HG02970 (cell line): ENCODE results near the gene NFIL3.
"Not testable (repeated sequence)": the region's sequence is repeated elsewhere in the genome, so short reads cannot be mapped to it uniquely, and the experiment has no call there.

Source experiments
- ATAC-seq: cut with Tn5 transposase; IDR thresholded peaks from one replicate; pipeline ENCODE4 v1.9.1; 2021; ENCODE audit warnings: mild to moderate bottlenecking, moderate library complexity, moderate number of reproducible peaks; ENCODE audit not compliant: unreplicated experiment, low FRiP score

The NFIL3 gene

GRCh38 chr9:91398926-91399325, 24.7 kb downstream of the NFIL3 start:
- ATAC-seq = no peak

- ATAC-seq = no peak
Measured at GRCh38 chr9:91395553-91396471, 27.8 kb downstream of the NFIL3 start.

DNA sequence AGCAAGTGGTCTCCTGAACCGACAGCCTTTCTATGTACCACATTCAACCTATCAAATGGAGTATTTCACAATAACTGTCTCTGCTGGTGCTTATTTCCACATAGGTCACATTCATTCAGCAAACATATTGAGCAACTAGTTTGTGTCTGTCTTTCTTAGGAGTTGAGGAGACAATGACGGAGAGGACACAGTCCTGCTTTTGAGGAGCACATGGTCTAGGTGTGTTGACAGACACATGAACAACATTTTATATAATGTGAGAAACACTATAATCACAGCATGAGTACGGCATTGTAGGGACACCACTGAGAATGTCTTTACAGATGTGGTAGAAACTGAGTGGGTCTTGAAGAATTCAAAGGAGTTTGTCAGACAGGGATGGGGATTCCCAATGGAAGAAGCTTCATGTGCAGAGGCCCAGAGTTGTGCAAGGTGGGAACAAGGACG, 28.5 kb downstream of the NFIL3 start:
- ATAC-seq = no peak

DNA sequence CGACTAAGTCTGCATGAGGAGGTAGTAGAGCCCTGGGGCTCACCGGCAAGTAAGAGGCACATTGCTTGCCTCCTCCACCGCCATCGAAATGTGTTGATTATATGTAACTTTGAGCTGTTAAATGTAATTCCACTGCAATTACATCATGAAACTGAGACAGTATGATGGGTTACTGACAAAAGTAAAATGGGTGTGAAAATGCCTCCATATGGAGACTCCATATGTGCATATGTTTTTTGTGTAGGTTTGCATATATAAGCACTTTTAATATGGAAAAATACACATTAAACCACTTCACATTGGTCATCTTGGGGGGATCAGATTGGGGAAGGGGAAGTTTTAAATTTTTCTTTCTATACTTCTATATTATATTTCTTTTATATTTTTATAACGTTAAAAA, 29.8 kb downstream of the NFIL3 start:
- ATAC-seq = no peak

DNA sequence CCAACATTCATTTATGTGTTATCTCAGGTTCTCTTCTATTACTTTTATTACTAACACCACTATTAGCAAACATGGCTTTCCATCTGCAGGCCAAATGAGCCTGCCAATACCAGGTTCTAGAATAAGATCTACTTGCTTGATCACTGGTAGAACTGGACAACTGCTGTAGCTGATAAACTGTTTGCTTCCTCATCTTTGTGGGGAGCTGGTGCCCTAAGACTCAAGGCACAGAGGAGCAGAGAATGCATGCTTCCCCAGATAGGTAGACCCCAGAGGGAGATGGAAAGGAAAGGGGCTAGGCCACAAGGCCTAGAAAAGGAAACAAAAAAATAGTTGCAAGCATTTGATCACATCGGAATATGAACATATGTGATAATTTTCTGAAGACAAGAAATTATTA, 31.2 kb downstream of the NFIL3 start:
- no peak for ATAC-seq

GRCh38 chr9:91391818-91392217, 31.8 kb downstream of the NFIL3 start:
- ATAC-seq = no peak

GRCh38 chr9:91391412-91391811, 32.2 kb downstream of the NFIL3 start:
- ATAC-seq = no peak

- ATAC-seq = not testable (repeated sequence)
Measured at GRCh38 chr9:91389686-91390085, 33.9 kb downstream of the NFIL3 start.

- ATAC-seq = no peak
Measured at GRCh38 chr9:91386765-91387164, 36.9 kb downstream of the NFIL3 start.

DNA sequence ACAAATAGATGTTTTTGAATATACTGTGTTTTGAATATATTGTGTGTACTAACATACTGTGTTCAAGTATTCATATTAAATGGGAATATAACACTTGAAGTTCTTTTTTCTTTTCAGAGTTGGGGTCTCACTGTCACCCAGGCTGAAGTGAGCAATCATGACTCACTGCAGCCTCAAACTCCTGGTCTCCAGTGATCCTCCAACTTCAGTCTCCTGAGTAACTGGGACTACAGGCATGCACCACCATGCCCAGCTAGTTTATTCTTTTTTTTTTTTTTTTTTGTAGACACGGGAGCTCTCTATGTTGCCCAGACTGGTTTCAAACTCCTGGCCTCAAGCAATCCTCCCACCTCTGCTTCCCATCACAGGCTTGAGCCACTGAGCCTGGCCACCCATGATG, 38.7 kb downstream of the NFIL3 start:
- ATAC-seq = no peak

- ATAC-seq = no peak
Measured at GRCh38 chr9:91383577-91383976, 40.1 kb downstream of the NFIL3 start.

DNA sequence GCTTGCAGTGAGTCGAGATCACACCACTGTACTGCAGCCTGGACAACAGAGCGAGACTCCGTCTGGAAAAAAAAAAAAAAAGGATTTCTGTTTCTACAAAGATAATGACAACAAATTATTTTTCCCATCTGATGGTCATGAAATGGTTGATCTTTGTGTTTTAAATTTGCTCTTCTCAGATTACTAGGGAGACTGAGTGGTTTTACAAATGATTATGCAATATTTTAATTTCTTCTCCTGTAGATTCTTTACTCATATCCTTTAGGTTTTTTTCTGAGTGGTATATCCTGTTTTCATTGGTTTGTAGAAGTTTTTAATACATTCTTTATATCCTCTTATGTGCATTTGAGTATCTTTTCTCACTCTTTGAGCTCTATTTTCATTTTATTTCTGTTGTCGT, 41.3 kb downstream of the NFIL3 start:
- no peak for ATAC-seq

DNA sequence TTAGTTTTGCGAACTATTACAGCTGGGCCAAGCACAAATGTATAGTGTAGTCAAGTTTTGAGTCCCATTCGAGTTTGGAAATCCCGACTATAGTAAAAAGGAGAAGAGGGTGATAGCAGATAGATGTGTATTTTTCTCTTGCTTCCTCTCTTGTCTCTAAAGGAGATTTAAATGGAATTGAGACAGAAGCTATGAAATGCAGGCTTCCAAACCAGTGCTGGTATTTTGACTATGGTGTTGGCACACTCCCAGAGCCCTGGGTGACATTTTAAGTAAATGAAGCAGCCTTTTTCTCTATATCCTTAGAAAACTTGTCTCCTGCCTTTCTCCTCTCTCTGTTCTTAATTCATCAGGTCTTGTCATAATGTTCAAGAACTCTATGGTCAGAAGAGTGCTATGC, 44.2 kb downstream of the NFIL3 start:
- no peak for ATAC-seq

DNA sequence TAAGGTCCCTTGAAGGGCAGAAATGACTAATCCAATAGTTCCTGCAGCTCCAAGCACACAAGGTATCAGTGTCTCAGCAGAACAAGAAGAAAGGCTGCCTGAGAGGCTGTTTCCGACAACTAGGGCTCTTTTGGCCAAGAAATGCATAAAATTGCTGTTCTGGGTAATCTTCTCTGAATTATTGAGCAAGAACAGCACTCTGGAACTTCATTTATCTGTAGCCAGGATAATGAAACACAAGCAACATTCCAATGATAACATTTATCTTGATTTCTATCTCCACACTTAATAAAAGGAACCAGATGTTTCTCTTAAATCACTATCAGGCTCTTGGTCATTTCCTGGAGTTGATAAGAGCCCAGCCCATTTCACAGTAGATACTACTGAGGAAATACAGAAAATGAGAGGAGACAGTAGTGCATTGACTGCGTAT, 44.9 kb downstream of the NFIL3 start:
- no peak for ATAC-seq

GRCh38 chr9:91378054-91378453, 45.6 kb downstream of the NFIL3 start:
- ATAC-seq = not testable (repeated sequence)

DNA sequence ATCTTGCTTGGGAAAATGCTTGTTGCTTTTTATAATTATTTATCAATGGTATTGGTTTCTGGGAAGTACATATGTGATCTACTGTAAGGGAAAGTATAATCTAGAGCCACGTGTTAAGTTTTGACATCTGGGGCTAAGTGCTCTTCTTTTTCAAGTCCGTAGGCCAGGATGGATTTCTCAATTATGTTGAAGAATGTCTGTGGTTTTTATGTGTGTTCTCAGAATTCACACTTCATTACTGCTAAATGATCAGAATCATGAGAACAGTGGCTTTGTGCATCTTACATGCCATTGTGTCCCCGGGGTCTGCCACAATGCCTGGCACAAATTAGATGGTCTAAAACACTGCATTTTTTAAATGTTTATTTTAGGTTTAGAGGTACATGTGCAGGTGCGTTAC, 47.4 kb downstream of the NFIL3 start:
- ATAC-seq = no peak

DNA sequence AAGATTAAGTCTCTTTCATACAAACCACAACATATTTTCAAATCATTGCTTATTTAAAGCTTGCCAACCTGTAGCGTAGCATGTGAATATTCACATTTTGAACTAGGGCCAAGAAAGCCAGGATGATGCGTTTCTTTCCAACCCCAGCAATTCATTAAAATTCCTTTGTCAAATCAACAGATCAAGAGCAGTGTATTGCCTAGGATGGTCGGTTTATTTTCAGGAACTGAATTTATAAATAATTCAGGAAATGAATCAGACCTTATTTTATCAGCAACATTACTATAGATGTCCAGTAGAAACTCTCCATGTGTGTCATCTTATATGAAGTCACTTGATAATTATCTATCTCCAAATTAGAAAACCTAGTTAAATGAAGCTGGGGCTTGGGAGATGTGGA, 48.7 kb downstream of the NFIL3 start:
- ATAC-seq = no peak

DNA sequence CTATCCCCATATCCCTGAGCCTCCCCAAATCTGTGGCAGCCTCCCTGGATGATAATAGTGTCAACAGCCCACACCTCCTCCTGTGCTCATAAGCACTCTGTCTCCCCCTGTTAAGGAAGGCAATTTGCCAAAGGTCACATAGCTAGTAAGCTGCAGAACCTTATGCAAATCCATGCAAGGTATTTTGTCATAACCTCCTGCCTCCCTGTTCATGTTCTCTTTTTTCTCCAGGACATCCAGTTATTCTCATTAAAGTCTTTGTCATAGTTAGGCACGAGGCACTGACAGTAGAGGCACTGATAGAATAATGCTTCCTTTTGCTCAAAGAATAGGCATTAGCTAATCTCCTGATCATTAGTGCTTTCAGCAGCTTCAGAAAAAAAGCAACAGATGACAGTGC, 51.7 kb downstream of the NFIL3 start:
- no peak for ATAC-seq

GRCh38 chr9:91370006-91370405, 53.6 kb downstream of the NFIL3 start:
- ATAC-seq = not testable (repeated sequence)

- ATAC-seq = no peak
Measured at GRCh38 chr9:91364702-91365101, 58.9 kb downstream of the NFIL3 start.

DNA sequence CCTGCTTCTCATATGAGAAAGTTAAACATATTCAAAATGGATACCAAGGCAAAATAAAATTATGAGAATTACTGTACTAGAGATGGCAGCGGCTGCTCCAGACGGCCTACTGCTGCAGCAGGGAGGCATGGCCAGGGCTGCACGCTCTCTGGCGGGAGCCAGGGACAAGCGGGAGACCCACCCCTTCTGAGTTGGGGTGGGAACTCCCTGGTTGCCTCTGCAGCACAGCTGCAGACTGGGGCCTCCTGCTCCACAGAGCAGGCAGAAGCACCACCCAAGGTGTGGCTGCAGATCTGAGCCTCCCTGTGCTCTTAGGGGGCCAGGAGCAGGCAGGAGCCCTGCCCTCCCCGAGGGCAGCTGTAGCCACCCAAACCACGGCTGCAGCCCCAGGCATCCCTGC, 59.6 kb downstream of the NFIL3 start:
- no peak for ATAC-seq

DNA sequence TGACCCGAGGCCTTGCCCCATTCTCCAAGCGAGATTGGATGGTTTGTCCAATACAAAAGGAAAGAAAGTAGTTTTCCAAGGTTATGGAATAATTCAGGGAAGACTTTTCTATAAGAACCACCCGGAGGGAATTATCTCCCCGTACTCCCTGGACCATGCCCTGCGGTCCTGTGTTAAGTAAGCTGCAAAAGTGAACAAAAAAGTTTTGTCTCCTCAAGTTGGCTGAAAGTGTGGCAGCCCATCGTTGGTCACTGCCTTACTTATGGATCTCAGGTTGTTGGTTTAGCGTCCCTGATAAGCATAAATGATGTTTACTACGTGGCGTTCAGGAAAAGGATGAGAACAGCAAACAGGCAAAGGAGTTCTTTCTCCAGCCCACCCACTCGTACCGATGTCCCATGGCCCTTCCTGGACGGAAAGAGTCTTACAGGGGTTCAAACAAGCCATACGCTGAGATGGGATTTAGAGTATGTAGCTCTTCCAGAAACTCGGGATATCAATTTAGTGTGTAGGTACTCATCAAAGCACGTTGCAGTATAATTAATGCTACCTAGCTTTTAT, 61.5 kb downstream of the NFIL3 start:
- ATAC-seq = no peak
